Activated CD4-positive, CD25-positive, alpha-beta regulatory T cell treated with anti-CD3 and anti-CD28 coated beads, Interleukin-2, amount 50 U/mL, for 72 hours (primary cell): ENCODE results near the gene LYPD3.
"Not testable (repeated sequence)": the region's sequence is repeated elsewhere in the genome, so short reads cannot be mapped to it uniquely, and the experiment has no call there.

Experiments used
- DNase-seq: peaks from one replicate; pipeline ENCODE4 v3.0.0; 2021

The LYPD3 gene

DNA sequence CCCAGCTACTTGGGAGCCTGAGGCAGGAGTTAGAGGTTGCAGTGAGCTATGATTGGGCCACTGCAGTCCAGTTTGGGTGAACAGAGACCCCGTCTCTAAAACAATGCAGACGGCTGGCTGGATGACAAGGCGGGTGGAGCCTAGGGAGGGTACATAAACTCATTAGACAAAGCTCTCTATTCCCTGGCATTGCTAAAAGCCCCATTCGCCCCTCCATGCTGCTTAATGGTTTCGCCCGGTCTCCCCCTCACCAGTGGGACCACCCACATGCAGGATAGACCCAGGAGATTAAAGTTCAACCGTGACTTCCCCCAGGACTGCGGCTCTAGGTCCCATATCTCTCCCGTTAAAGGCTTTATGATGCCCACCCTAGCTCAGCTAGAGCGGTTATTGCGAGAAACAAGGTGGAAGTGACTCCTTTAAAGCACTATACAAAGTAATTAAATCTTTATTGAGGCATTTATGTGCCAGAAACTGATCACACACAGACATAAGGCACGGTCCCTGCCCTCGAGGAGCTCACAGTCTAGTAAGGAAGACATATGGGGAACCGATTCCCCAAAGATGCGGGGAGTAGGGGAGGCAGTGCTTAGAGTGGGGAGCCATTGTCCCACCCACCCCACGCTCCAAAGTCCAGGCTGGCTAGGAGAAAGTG, 4.9 kb downstream of the LYPD3 start:
- DNase-seq = no peak

- no peak for DNase-seq
These were observed 7.6 kb downstream of the LYPD3 start for GRCh38 chr19:43457809-43458208.

GRCh38 chr19:43455321-43456113, 9.9 kb downstream of the LYPD3 start:
- no peak for DNase-seq

GRCh38 chr19:43454031-43454430, 11.4 kb downstream of the LYPD3 start:
- DNase-seq = no peak

DNA sequence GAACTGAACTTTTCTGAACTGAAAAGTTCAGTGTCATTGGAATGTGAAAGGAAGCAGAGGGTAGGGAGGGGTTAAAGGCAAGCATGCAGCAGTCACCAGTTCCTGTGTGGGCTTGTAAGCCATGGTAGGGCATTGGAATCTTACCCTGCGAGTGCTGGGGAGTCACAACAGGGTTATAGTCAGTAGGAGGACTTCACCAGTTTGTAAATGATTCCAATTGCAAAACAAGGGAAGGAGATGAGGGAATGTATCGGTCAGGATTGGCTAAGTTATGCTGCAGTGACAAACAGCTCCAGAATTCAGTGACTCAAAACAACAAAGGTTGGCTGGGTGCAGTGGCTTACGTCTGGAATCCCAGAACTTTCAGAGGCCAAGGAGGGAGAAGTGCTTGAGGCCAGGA, 12.8 kb downstream of the LYPD3 start:
- no peak for DNase-seq

DNA sequence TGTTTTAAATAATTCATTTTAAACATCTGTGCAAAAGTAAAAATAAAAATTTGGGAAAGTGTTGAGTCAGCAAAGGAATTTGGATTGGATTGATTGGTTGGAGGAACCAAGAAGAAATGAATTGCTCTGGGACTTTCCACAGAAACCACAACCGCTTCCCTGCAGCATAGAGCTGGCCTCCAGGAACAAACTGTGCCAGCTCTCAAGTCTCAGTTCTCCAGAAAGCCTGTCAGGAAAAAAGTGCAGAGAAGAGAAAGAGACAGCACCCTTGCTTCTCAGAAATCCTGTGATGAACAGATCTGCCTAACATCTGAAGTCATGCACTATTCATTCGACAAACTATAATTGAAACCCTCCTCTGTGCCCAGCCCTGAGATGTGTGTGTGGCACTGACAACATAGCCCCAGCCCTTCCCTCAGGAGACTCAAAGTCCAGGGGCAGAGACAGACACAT, 14.8 kb downstream of the LYPD3 start:
- DNase-seq = no peak

DNA sequence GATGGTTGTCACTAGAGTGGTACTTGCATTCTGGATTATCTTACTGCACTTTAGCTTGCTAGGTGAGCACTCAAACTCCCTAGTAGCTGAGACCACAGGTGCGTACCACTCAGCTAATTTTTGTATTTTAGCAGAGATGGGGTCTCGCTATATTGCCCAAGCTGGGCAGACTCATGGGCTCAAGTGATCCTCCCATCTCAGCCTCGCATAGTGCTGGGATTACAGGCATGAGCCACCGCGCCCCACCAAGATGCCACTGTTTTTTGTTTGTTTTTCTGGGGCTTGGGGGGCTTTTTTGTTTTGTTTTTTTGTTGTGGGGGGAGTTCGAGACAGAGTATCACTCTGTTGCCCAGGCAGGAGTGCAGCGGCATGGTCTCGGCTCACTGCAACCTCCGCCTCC, 17.8 kb downstream of the LYPD3 start:
- DNase-seq = no peak

DNA sequence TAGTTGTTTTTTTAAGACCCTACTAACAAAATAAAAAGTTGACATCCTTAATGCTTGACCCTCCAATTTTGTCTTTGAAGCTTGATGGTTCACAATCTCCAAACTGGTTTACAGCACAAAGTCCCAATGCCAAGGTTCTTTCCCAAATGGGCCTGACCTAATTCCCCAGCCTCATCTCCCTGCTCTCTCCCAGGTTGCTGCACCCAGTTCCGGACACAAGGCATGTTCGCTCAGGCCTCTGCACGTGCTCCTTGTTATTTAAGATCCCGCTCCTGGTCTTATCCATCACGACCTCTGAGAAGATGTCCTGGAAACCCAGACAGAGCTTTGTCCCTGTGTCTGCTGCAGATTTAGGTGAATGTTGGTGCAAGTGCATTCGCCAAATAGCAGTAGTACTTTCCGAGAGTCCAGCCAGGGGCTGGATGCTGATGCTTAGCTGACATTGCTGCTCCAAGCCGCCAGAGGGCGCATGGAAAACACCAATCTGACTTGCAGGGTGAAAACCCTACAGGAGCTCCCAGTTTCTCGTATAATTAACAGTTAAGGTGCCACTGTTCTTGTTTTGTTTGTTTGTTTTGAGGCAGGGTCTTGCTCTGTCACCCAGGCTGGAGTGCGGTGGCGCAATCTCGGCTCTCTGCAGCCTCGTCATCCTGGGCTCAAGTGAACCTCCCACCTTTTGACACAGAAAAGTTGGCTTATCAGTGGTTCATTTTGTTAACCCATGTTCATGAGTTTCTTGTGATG, 18.5 kb downstream of the LYPD3 start:
- DNase-seq = peak; percentile 76

GRCh38 chr19:43445426-43445825, 20.0 kb downstream of the LYPD3 start:
- DNase-seq = no peak

GRCh38 chr19:43444531-43445287, 20.7 kb downstream of the LYPD3 start:
- no peak for DNase-seq

- DNase-seq = not testable (repeated sequence)
These were observed 21.3 kb downstream of the LYPD3 start for GRCh38 chr19:43444091-43444490.

GRCh38 chr19:43441716-43442115, 23.7 kb downstream of the LYPD3 start:
- DNase-seq = no peak

DNA sequence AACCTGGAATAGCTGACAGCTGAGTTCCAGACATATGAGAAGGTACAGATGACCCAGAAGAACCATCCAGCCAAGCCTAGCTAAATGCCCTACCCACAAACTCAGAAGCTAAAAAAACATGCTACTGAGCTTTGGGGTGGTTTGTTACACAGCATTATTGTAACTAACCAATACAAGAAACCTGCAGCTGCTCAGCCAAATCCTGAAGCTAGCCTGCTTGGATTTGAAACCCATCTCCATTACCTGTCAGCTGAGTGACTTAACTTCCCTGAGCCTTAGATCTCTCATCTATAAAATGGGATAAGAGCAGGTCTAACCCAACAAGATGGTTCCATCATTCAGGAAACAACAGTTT, 25.7 kb downstream of the LYPD3 start:
- no peak for DNase-seq

DNA sequence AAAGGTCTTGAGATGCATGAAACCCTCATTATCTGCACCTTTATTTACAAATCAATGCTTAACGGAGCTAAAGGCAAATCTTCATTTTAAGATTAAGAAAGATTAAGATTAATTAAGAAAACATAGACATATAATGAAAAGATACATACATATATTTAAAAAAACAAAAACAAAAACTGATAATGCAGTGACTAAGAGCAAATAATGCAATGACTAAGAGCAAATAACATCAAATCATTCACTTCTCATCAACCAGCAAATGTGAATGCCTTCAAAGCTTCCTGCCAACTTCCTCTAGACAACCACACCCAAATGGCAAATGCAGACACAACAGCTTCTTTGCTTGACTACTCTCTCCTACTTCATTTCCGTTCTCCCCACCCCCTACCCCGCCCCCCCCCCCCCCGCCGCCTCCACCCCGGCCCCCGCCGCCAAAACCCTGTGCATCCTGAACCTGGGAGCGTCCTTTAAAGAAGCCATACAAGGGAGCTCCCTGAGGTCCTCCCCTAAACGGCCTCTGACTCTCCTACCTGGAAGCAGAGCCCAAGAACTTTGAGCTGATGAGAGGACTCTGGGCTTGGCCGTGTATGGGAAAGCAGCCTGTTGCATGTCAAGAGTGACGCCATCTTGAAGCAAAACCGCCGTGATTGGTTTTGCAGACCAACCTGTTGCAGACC, 26.2 kb downstream of the LYPD3 start:
- no peak for DNase-seq

DNA sequence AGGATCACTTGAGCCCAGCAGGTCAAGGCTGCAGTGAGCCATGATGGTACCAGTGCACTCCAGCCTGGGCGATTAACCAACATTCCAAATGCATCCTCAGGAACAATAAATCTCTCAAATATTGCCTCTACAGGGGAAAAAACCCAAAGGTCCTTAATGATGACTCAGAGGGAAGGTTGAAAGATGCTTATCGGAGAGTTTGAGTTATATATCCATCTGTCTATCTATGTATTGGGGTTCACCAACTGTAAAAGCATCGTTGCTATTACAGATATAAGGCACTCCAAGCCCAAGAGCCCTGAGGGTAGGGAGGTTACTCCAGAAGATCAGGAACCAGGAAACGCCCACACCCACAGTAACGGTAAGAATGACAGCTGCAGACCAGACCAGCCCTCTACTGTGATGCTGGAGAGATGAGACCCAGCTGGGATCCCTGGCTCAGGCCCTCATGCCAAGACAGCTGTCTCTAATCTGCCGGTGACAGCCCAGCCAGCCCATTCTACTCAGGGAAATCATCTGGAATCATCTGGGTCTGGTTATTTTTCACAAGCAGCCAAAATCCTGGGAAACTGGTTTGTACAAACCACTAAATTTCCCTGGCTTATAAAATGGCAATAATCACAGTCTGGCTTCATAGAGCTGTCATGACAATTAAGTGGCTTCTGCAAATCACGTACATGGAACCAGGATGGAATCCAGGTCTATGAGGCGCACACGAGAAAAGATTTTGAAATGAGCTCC, 26.9 kb downstream of the LYPD3 start:
- DNase-seq = no peak

GRCh38 chr19:43437712-43438111, 27.7 kb downstream of the LYPD3 start:
- no peak for DNase-seq

DNA sequence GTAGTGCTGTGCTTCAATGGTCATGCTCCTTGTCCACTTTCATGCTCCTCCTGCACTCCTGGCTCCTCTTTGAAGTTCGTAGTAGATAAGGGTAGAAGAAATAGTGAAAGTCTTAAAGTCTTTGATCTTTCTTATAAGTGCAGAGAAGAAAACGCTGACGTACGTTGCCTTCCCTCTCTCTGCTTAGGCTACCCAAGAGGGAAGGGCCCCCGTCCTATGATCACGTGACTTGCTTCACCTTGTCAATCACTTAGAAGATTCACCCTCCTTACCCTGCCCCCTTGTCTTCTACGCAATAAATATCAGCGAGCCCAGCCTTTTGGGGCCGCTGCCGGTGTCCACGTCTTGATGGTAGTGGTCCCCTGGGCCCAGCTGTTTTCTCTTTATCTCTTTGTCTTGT, 28.1 kb downstream of the LYPD3 start:
- DNase-seq = not testable (repeated sequence)

- DNase-seq = no peak
These were observed 29.6 kb downstream of the LYPD3 start for GRCh38 chr19:43435775-43436174.

DNA sequence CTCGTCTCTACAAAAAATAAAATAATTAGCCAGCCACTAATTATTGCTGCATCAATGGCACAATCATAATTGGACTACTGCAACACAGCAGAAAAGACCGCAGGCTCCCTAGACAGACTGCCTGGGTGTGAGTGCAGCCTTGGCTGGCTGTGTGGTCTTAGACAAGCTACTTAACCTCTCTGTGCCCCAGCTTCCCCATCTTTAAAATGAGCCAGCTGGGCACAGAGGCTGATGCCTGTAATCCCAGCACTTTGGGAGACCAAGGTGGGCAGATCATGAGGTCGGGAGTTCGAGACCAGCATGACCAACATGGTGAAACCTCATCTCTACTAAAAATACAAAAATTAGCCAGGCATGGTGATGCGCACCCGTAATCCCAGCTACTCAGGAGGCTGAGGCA, 31.7 kb downstream of the LYPD3 start:
- no peak for DNase-seq

DNA sequence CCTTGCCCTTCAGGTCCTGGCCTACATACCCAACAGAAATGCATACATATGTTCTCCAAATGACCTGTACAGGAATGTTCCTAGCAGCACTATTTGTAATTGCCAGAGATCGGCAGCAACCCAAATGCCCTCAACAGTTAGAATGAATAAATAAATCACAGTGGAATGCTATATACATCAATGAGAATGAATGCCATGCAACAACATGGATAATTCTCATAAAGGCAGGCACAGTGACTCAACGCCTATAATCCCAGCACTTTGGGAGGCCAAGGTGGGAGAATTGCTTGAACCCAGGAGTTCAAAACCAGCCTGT, 32.1 kb downstream of the LYPD3 start:
- DNase-seq = no peak

DNA sequence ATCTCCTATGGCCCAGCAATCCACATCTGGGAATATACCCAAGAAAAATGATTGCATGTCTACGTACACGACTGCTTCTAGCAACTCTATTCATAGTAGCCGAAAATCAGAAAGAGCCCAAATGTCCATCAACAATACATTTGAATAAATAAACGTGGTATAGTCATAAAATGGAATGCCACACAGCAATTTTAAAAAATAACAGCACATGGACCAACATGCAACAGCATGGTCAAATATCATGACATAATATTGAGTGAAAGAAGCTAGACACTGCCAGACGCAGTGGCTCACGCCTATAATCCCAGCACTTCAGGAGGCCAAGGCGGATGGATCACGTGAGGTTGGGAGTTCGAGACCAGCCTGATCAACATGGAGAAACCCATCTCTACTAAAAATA, 34.4 kb downstream of the LYPD3 start:
- DNase-seq = no peak

DNA sequence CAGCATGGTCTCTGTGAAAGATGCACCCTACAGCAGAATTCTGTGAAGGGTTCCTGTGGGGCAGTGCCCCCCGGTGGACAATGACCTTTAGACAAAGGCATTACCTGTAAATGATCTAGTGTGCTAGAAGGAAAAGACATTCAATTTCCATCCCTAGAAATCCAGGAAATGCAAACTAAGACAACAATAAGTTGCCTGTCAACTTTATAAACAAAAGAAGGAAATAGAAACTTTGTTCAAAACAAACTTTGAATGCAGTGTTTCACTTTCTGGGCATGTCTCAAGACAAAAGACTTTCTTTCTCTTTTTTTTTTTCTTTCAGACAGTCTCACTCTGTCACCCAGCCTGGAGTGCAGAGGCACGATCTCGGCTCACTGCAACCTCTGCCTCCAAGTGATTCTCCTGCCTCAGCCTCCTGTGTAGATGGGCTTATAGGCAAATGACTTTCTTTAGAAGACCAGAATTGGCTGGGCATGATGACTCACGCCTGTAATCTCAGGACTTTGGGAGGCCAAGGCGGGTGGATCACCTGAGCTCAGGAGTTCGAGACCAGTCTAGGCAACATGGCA, 35.2 kb downstream of the LYPD3 start:
- no peak for DNase-seq
